DND-41 (cell line): Measurements from ENCODE around the gene PRKCZ.

Source experiments
- EZH2 ChIP-seq: IDR thresholded peaks from 3 replicates; pipeline ENCODE4 v1.6.1; 2012; ENCODE audit warnings: borderline replicate concordance, low read depth, mild to moderate bottlenecking, moderate library complexity, low read length, inconsistent platforms; ENCODE audit not compliant: severe bottlenecking
- TF ChIP-seq, protein P1 (sequence below): IDR thresholded peaks from 2 replicates; pipeline ENCODE4 v1.5.1; 2012; ENCODE audit warnings: borderline replicate concordance, low read length, moderate library complexity, mild to moderate bottlenecking; ENCODE audit not compliant: poor library complexity, severe bottlenecking; ENCODE audit errors: extremely low read depth

DNA sequence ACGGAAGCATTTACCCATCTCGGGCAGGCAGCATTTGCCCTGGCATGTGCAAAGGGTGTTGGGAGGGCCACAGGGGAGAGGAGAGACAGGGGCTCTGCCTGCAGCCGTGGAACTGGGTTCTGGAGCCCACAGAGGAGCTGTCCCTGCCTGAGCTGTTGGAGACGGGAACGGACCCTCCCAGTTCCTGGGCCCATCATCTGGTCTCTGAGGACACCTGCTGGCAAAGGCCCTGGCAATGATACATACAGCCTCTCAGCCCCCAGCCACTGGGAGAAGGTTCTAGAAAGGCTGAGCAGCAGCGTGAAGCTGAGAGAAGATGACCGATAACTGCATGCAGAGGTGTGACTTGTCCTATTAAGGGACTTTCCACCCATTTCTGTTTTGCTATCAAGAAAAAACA, 113.0 kb downstream of the PRKCZ start:
- TF ChIP-seq EZH2, result no peak
- TF ChIP-seq, protein P1, sequence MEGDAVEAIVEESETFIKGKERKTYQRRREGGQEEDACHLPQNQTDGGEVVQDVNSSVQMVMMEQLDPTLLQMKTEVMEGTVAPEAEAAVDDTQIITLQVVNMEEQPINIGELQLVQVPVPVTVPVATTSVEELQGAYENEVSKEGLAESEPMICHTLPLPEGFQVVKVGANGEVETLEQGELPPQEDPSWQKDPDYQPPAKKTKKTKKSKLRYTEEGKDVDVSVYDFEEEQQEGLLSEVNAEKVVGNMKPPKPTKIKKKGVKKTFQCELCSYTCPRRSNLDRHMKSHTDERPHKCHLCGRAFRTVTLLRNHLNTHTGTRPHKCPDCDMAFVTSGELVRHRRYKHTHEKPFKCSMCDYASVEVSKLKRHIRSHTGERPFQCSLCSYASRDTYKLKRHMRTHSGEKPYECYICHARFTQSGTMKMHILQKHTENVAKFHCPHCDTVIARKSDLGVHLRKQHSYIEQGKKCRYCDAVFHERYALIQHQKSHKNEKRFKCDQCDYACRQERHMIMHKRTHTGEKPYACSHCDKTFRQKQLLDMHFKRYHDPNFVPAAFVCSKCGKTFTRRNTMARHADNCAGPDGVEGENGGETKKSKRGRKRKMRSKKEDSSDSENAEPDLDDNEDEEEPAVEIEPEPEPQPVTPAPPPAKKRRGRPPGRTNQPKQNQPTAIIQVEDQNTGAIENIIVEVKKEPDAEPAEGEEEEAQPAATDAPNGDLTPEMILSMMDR, result no peak
